Measurements from ENCODE around the gene SMAD6. TPM values are rescaled to one million over a fixed set of nuclear protein-coding genes. Genes with fewer than 3 reads are reported as not detected.
A peak's percentile ranks its signal among the peaks of the same experiment; 100 is the strongest.

SMAD6 gene
- total RNA-seq, 1 donor from 2014 or later, result 2.7 TPM

DNA sequence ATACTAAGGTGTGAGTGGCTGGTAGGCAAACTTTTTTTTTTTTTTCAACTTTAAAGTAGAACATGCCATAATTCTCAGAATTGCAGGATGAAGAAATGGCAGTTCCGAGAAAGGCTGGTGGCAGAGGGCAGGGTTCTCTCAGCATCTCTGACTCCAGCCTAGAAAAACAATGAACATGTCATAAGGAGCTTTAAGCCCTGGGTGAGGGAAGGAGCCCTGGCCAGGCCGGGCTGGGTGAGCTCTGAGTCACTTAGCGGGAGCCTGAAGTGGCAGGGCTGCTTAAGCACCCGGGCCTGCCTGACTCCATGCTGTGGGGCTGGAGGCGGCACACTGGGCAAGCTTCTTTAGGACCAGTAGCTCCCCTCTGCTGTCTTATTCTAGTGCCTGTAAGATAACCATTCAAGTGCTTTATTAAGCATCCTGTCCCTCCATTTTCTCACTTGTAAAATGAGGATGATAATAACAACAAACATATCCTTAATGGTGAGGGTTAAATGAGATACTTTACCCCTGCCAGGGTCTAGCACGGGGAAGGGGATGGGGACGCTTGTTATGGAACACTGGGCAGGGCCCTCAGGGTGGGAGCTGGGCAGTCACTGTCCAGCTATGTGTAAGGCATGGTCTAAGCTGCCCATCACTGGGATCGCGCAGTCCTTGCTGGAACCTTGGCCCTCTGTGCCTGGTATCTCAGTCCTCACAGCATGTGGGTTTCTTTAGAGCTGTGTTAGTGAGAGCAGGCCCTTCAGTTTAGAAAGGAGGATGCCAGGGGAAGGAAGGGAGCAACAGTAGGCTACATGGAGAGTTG, 18.4 kb downstream of the SMAD6 start:
- Mint-ChIP-seq H3K4me1 (ENCODE audit: low read depth, unreplicated experiment) (peaks cover 8% of the 10 kb centered on the region), H3K4me3 (ENCODE audit: unreplicated experiment) (no peak overlapping the region), H3K36me3 (ENCODE audit: low read depth, unreplicated experiment) (peaks cover 11% of the 10 kb centered on the region), H3K27ac (ENCODE audit: unreplicated experiment) (no peak overlapping the region), H3K27me3 (ENCODE audit: low read depth, unreplicated experiment) (peaks cover 13% of the 10 kb centered on the region), H3K9me3 (ENCODE audit: unreplicated experiment) (peaks cover 2% of the 10 kb centered on the region)
- H3K4me3 ChIP-seq (ENCODE audit: insufficient read depth, low read depth, low read length), result no peak overlapping the region
- TF ChIP-seq EZH2 (IDR thresholded peaks at IDR 0.05; ENCODE audit: insufficient read depth, low read length), result no peak
- TF ChIP-seq, protein P1, sequence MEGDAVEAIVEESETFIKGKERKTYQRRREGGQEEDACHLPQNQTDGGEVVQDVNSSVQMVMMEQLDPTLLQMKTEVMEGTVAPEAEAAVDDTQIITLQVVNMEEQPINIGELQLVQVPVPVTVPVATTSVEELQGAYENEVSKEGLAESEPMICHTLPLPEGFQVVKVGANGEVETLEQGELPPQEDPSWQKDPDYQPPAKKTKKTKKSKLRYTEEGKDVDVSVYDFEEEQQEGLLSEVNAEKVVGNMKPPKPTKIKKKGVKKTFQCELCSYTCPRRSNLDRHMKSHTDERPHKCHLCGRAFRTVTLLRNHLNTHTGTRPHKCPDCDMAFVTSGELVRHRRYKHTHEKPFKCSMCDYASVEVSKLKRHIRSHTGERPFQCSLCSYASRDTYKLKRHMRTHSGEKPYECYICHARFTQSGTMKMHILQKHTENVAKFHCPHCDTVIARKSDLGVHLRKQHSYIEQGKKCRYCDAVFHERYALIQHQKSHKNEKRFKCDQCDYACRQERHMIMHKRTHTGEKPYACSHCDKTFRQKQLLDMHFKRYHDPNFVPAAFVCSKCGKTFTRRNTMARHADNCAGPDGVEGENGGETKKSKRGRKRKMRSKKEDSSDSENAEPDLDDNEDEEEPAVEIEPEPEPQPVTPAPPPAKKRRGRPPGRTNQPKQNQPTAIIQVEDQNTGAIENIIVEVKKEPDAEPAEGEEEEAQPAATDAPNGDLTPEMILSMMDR (IDR thresholded peaks at IDR 0.05; ENCODE audit: insufficient read depth, low read depth, low read length), result no peak
- H2AFZ ChIP-seq (ENCODE audit: low read depth, low read length), result no peak overlapping the region
- H3K27me3 ChIP-seq (ENCODE audit: insufficient read depth, low read length), result no peaks in the 10 kb centered on the region
- H4K20me1 ChIP-seq (ENCODE audit: insufficient read depth, low read length), result peaks cover 46% of the 10 kb centered on the region
- H3K9me3 ChIP-seq (ENCODE audit: insufficient read depth, low read depth, low read length), result no peaks in the 10 kb centered on the region
- peaks cover 15% of the 10 kb centered on the region for H3K79me2 ChIP-seq (ENCODE audit: insufficient read depth, low read length)
- DNase-seq (ENCODE audit: low read depth), result peak; percentile 71
- peaks cover 25% of the 10 kb centered on the region for H3K4me1 ChIP-seq (ENCODE audit: insufficient read depth, low read length)
- H3K36me3 ChIP-seq (ENCODE audit: insufficient read depth, low read length), result no peaks in the 10 kb centered on the region
- no peak overlapping the region for H3K27ac ChIP-seq (ENCODE audit: low read depth, low read length)
- H3K4me2 ChIP-seq (ENCODE audit: low read length), result no peak overlapping the region
- no peak overlapping the region for H3K9ac ChIP-seq (ENCODE audit: low read length)
- no peak for FAIRE-seq

DNA sequence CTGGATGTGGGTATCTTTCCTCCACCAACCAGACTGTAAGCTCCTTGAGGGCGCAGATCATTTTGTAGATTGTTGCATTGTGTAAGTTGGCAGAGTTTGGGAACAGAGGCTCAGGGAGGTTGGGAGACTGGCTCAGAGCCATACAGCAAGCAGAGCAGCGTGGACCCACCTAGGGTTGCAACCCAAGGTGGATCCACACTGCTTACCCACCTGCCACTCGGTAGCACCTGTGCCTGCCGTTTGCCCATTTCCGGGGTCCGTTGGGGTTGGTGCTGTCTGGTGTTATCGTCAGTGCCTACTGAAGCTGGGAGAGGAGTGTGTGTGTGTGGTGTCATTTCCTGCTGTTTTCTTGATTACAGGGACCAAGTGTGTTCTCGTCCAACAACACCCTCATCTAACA, 19.0 kb downstream of the SMAD6 start:
- no peaks in the 10 kb centered on the region for H3K36me3 ChIP-seq (ENCODE audit: insufficient read depth, low read length)
- H3K4me1 Mint-ChIP-seq (ENCODE audit: low read depth, unreplicated experiment), result peaks cover 8% of the 10 kb centered on the region
- no peak for FAIRE-seq

More for the DNA sequence above, 19.0 kb downstream of the SMAD6 start:
- Histone ChIP-seq H3K9me3 (ENCODE audit: insufficient read depth, low read depth, low read length) (no peaks in the 10 kb centered on the region), H3K79me2 (ENCODE audit: insufficient read depth, low read length) (peaks cover 15% of the 10 kb centered on the region), H3K4me1 (ENCODE audit: insufficient read depth, low read length) (peaks cover 25% of the 10 kb centered on the region), H3K4me2 (ENCODE audit: low read length) (no peak overlapping the region), H4K20me1 (ENCODE audit: insufficient read depth, low read length) (peaks cover 51% of the 10 kb centered on the region), H3K27ac (ENCODE audit: low read depth, low read length) (no peak overlapping the region), H3K27me3 (ENCODE audit: insufficient read depth, low read length) (no peaks in the 10 kb centered on the region), H2AFZ (ENCODE audit: low read depth, low read length) (no peak overlapping the region), H3K9ac (ENCODE audit: low read length) (no peak overlapping the region), H3K4me3 (ENCODE audit: insufficient read depth, low read depth, low read length) (no peak overlapping the region)
- DNase-seq (ENCODE audit: low read depth), result no peak
- H3K36me3 Mint-ChIP-seq (ENCODE audit: low read depth, unreplicated experiment), result peaks cover 12% of the 10 kb centered on the region
- H3K27ac Mint-ChIP-seq (ENCODE audit: unreplicated experiment), result no peak overlapping the region
- H3K9me3 Mint-ChIP-seq (ENCODE audit: unreplicated experiment), result peaks cover 3% of the 10 kb centered on the region
- peaks cover 14% of the 10 kb centered on the region for H3K27me3 Mint-ChIP-seq (ENCODE audit: low read depth, unreplicated experiment)
- H3K4me3 Mint-ChIP-seq (ENCODE audit: unreplicated experiment), result no peak overlapping the region
- TF ChIP-seq, protein P1 (IDR thresholded peaks at IDR 0.05; ENCODE audit: insufficient read depth, low read depth, low read length), result no peak
- no peak for TF ChIP-seq EZH2 (IDR thresholded peaks at IDR 0.05; ENCODE audit: insufficient read depth, low read length)

Measured in astrocyte (in vitro differentiated cells and primary cell).